T-helper 2 cell treated with Interferon-gamma antibody and Interleukin-4, amounts not matched to agents 100 ng/mL and 5 ng/mL, for 36 hours (primary cell): ENCODE measurements around the gene WFIKKN1. TPM values are rescaled to one million over a fixed set of nuclear protein-coding genes. Genes with fewer than 3 reads are reported as not detected.

Experiments used
- intact Hi-C: fragments of 100-400 bp; cut with micrococcal nuclease; formaldehyde crosslinking; loops from one replicate; pipeline ENCODE4 v1.15.1; 2023
- total RNA-seq: library from RNA; stranded (reverse); gene quantifications from 2 replicates; pipeline ENCODE4 v1.2.3, GENCODE V29; 2022

Gene WFIKKN1
- total RNA-seq, 1 donor from 2014 or later, result 0.75 TPM

DNA sequence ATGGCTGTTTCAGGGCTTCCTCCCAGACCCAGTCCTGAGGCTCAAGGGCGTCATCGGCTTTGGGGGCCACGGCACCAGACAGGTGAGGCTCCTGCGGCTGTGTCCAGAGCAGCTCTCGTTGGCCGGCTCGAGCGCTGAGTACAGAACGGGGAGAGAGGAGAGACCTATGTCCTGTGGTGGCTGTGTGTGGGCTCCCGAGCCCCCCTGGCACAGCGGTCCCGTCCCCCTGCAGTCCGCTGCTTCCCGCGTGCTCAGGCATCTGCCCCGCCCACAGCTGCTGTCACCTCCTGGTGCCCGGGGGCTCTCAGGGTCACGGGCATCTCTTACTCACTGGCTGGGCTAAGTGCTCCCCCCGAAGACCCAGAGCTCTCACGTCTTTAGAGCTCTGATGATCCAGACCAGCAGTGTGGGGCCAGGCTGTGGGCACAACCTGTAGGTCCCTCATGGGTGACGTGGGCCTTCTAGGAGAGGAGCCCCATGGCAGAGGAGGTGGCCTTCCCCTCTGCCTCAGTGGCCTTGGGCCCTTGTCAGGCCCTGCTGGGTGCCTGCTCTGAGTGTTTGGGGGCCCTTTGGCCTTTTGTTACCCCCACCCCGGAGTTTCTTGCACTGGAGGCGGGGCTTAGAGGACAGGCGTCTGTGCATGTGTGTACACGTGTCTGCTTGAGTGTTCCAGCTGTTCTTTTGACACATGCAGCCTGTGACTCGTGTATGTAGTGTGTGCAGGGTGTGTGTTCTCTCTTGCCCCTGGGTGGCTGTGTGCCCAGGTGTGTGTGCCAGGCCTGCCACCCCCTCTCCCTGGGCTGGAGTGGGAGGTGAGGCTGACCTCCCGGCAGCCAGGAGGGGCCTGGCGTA is 21.9 kb downstream of the WFIKKN1 start:
- intact Hi-C loops, result no loop called here

DNA sequence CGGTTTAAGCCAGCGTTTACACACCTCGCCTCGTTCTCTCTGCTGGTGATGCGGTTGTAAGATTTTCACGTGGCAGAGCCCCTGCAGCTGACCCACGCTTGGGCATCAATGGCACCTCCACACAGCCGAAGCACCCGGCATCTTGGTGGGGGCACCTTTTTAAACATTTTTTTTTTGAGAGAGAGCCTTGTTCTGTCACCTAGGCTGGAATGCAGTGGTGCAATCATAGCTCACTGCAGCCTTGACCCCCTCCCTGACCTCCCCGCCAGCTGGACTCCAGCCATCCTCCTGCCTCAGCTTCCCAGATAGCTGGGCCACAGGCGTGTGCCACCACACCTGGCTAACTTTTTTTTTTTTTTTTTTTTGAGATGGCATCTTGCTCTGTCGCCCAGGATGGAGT is 23.2 kb downstream of the WFIKKN1 start:
- intact Hi-C loops, result no loop called here

DNA sequence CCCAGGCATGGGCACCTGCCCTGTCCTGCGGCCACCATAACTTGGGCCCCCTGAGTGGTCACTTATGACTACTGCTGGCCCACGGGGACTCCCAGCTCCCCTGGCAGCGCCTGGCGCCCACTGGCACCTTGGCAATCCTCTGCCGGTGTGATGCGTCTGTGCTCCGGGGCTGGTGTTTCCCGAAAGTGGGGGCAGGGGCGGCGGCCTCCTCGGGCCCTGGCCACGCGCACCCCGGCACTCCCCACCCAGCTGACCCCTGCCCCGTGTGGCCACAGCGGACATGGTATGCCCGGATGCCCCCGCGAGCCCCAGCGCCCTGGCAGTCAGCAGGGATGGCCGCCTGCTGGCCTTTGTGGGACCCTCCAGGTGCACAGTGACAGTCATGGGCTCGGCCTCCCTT is 26.7 kb downstream of the WFIKKN1 start:
- intact Hi-C loops, result no loop called here

DNA sequence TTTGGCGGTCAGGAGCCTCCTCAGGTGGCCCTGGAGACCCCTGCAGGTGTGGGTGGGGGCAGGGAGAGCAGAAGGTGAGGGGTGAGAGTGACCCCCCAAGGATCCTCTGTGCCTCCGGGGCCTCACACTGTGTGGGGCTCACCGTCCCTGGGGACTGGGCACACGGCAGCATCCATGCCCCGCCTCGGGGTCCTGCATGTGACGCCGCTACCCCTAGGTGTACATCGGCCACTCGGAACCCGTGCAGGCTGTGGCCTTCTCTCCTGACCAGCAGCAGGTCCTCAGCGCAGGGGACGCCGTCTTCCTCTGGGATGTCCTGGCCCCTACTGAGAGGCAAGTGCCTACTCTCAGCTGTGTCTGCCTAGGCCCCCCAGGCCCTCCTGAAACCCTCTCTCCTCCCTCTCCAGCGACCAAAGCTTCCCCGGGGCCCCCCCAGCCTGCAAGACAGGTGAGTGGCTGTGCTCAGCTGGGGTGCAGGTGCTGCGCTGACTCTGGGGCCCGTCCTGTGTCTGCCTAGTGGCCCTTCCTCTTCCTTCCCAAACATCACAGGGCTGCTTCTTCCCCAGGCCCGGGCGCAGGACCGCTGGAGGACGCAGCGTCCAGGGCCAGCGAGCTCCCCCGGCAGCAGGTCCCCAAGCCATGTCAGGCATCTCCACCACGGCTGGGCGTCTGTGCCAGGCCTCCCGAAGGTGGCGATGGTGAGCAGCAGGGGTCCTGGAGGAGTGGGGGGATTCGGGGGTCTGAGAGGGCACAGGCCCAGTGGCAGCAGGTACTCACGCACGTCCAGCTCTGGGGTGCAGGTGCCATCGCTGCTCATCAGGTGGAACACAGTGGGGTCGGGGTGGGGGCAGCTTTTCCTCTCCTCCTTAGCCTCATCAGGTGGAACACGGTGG is 28.1 kb downstream of the WFIKKN1 start:
- intact Hi-C loops, result no loop called here

DNA sequence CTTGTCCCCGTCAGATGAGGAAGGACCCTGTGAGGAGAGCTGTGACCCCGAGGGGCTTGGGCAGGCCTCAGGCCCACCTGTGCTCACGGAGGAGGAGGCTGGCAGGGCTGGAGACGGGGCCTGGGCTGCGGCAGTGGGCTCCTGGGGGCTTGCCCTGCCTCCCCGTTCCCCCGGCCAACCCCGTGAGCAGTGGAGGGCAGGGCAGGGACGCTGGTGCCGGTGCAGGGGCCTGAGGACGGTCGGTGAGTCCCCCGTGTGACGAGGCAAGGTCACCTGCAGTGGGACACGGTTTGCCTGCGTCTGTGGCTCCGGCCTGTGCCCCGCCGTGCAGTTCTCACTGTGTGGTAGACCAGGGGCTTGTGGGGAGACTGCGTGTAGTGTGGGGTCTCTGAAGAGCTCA is 28.8 kb downstream of the WFIKKN1 start:
- intact Hi-C loops, result loop anchor here (2.0 kb wide), 1 partner anchor 23 kb away; the partner anchor contains the start of gene METTL26

DNA sequence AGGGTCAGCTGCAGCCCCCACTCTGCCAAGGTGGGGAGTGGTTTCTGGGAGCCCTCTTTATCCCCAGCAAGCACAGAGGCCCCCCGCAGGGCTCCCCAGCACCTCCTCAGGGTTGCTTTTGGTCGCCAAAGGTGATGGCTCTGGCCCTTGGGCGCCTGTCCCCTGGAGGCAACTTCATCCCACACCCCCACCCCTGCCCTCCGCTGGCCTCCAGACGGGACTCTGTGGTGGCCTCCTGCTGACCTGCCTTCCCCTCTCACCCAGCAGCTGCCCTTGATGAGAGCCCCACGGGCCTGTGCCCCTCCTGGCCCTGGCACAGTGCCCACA is 29.3 kb downstream of the WFIKKN1 start:
- intact Hi-C loops, result loop anchor here (2.0 kb wide), 1 partner anchor 23 kb away; the partner anchor contains the start of gene METTL26

DNA sequence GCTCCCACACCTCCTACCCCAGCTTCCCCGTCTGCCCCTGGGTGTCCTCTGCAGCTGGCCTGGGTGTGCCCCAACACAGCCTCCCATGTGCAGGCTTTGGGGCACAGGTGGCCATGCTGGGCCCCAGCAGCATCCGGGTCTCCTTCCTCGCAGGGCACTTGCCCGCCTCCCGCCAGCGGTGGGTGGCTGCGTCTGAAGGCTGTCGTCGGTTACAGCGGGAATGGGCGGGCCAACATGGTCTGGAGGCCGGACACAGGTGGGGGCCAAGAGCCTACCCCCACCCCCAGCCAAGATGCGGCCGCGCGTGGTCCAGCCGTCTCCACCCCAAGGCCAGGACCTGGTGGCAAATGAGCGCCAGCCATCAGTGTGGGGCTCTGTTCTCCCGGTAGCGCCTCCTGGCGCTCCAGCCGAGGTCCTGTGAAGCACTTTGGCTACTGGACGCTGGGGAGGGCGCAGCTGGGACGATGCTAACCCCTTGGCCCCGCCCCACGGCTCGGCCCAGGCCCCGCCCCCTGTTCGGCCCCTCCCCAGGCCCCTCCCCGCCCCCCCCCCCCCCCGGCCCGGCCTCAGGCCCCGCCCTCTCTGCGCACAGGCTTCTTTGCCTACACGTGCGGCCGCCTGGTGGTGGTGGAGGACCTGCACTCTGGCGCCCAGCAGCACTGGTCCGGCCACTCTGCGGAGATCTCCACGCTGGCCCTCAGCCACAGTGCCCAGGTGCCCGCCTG is 29.8 kb downstream of the WFIKKN1 start:
- intact Hi-C loops, result loop anchor here (2.0 kb wide), 1 partner anchor 24 kb away; the partner anchor contains the start of gene METTL26

DNA sequence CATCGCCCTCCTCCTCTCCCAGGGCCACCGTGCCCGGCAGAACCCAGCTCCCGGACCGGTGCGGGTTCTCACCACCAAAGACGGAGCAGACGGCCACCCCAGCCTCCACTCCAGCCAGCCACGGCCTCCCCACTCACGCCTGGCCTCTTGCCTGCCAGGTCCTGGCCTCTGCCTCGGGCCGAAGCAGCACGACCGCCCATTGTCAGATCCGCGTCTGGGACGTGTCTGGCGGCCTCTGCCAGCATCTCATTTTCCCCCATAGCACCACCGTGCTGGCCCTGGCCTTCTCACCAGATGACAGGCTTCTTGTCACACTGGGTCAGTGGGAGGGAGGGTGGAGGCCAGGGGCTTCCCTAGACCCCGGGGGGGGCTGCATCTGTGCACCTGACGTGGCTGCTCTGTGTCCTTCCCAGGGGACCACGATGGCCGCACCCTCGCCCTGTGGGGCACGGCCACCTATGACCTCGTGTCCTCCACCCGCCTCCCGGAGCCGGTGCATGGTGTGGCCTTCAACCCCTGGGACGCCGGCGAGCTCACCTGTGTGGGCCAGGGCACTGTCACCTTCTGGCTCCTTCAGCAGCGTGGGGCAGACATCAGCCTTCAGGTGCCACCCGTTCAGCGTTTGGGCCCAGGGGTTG is 30.5 kb downstream of the WFIKKN1 start:
- intact Hi-C loops, result loop anchor here (2.0 kb wide), 1 partner anchor 25 kb away; the partner anchor contains the start of gene METTL26

DNA sequence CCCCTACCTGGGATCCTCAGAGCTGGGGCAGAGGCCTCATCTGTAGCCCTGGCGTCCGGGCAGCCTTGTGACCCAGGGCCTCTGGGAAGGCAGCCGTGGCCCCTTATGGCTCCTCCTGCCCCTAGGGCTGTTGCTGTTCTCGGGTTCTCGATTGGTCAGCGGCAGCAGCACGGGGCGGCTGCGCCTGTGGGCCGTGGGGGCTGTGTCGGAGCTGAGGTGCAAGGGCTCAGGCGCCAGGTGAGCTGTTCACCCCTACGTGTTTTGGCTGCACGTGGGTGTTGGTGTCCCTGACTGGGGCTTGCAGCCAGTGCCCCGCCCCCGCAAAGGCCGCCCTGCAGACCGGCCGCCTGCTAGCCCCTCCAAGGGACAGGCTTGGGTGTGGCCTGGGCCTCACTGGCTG is 31.3 kb downstream of the WFIKKN1 start:
- intact Hi-C loops, result no loop called here

DNA sequence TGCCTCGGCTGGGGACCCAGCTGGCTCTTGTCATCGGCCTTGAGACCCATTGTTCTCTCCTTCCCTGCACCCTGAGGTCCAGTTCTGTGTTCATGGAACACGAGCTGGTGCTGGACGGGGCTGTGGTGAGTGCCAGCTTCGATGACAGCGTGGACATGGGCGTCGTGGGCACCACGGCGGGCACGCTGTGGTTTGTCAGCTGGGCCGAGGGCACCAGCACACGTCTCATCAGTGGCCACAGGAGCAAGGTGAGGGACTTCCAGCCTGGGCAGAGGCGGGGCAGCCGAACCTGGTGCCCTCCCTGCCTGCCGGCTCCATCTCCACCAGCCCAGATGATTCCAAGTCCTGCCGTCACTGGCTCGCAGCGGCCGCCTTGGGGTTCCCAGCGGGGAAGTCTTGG is 31.8 kb downstream of the WFIKKN1 start:
- intact Hi-C loops, result no loop called here

DNA sequence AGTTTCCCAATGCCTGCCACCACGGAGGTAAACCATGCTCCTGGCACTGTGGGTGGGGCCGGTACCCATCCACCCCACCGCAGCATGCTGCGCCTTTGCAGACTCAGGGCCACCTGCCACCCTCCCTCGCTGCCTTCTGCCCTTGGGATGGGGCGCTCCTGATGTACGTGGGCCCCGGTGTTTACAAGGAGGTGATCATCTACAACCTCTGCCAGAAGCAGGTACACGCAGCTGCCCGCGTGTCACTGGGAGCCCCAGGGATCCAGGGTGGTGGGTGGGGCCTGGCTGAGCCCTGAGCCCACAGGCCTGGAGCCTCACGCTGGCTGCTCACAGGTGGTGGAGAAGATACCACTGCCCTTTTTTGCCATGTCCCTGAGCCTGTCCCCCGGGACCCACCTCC is 35.8 kb downstream of the WFIKKN1 start:
- intact Hi-C loops, result no loop called here

DNA sequence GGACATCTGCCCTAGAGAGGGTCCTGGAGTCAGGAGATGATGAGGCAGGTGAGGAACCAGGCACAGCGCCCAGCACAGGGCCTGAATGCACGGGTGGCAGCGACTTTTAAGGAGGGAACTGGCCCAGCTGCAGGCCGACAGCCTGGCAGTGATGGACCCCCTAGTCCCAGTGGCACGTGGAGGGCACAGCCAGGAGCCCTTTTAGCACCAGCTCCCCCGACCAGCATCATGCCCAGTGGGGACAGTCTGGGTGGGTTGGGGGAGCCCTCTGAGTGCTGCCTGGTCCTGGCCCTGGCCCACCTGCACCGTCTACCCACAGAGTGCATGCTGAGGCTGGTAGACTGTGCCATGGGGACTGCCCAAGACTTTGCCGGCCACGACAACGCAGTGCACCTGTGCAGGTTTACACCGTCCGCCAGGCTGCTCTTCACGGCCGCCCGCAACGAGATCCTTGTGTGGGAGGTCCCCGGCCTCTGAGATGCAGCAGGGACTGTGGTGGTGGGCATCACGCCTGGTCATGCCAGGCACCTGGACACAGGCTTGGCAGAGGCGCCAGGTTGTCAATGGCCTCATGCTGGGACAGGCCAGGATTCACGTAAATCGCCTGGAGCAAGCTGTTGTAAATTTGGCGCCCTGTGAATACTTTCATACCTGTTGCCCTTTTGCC is 36.5 kb downstream of the WFIKKN1 start:
- intact Hi-C loops, result no loop called here

DNA sequence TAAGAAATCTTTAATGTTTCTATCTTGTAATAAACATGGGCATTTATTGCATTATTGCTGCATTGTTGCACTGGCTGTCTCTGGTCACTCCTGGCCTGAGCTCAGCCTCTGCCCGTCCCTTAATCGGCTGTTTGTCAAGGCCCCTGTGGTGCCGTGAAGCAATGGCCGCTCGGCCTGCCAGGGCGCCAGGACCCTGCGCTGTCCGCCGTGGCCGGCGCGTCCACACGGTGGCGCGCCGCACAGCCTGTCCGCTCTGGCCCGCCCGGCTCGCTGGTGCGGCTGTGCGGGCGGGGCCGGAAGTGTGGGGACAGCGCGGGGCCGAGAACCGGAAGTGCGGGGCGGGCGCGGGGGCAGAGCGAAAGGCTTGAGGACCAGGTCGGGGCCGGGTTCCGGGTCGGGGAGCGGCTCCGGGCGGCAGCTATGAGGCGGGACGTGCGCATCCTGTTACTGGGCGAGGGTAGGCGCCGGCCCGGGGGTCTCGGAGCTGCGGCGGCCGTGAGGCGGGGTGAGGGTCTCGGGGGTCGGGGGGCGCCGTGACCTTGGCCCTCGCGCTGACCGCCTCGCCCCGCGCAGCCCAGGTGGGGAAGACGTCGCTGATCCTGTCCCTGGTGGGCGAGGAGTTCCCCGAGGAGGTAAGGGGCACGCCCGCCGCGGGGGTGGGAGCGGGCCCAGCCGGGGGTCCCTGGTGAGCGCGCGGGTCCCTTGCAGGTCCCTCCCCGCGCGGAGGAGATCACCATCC is 37.2 kb downstream of the WFIKKN1 start, which contains the start of gene RHOT2:
TSS of gene RHOT2 (plus strand) at position 353 of the 739 bp plus-strand sequence. CDS start at position 421, 68 bp downstream.
- intact Hi-C loops, result loop anchor here (1.0 kb wide), 1 partner anchor 11 kb away; no protein-coding TSS in a partner anchor

DNA sequence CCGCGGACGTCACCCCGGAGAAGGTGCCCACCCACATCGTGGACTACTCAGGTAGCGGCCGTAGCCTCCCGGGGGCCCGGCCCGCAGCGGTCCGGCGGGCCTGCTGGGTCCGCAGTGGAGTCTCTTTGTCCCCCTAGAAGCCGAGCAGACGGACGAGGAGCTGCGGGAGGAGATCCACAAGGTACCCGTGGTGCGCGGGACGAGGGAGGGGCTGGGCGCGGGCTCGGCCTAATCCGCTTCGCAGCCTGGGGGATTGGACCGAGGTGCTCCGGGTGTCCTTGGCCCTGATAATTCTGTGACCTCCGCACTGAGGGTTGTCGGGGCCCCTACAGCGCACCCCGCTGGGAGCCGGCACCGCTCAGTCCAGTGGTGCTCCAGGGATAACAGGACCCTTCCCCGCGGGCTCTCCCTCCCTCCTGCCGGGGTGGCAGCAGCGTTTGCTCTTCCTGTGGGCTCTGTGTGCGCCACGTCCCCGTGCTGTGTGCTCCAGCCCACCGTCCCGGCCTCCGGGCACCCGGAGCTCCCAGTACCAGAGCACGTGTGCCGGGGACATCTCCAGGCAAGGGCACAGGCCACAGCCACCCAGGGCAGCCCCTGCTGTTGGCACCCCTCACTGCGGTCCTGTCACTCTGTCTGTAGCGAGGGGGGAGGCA is 37.9 kb downstream of the WFIKKN1 start:
- intact Hi-C loops, result loop anchor here (1.0 kb wide), 1 partner anchor 11 kb away; no protein-coding TSS in a partner anchor

DNA sequence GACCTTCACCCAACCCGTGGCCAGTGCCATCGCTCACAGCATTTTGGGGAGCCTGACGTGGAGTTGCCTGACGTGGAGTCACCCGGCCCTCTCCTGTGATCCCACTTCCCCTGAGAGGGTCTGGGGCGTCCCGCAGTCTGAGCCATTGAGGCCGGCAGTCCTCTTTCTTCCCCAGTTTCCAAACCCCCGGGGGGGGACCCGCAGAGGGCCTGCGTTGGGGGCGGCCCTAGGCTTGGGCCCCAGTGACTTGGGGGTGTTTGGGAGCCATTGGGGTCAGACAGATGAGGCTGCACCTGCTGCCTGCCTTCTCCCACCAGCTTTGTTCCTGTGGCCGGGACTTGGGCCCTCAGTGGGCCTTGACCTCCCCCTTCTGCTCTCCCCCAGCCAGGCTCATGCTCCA is 38.9 kb downstream of the WFIKKN1 start:
- intact Hi-C loops, result no loop called here

DNA sequence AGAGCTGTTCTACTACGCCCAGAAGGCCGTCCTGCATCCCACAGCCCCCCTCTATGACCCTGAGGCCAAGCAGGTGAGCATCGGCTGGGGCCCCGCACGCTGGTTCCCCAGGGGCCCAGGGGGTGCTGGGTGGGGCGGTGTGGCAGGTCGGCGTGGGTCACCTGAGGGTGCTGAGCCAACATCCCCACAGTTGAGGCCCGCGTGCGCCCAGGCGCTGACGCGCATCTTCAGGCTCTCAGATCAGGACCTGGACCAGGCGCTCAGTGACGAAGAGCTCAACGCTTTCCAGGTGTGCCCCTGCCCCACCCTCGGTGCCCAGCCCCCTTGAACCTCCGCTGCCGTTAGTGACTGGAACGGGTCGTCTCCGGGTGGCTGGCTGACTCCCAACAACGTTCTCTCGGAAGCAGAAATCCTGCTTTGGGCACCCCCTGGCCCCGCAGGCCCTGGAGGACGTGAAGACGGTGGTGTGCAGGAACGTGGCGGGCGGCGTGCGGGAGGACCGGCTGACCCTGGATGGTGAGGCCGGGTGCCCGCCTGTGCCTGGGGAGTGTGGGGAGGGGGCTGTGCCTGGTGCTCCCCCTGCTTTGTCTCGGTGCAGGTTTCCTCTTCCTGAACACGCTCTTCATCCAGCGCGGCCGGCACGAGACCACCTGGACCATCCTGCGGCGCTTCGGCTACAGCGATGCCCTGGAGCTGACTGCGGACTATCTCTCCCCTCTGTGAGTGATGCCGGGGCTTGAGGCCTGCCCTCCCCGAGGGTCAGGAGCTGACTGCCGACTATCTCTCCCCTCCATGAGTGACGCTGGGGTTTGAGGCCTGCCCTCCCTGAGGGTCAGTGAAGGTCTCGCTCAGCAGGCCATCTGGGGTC is 39.9 kb downstream of the WFIKKN1 start:
- intact Hi-C loops, result no loop called here

DNA sequence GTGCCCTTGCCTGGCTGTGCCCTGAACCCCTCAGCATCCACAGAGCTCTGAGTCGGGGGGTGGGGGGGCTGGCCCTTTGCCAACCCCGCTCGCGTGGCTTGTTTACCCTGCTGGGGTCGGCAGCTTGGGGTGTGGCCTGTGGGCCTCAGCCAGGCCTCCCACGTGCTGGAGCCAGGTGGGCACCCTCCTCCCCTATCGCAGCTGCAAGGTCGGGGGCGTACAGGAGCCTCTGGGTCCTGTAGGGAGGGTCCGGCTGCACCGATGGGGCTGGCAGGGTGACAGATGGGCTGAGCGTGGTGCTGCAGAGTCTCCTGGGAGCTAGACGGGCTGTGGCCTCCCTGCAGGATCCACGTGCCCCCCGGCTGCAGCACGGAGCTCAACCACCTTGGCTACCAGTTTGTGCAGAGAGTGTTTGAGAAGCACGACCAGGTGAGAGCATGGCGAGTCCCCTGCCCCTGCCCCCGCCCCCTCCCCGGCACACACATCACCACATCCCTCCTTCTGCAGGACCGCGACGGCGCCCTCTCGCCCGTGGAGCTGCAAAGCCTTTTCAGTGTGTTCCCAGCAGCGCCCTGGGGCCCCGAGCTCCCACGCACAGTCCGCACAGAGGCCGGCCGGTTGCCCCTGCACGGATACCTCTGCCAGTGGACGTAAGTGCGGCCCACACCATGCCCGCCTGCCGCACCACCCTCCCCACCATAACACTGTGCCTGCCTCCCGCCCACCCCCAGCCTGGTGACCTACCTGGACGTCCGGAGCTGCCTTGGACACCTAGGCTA is 40.8 kb downstream of the WFIKKN1 start:
- intact Hi-C loops, result no loop called here
